Osteoblast (primary cell): ENCODE data around the gene SLC1A3. TPM values are rescaled to one million over a fixed set of nuclear protein-coding genes. Genes with fewer than 3 reads are reported as not detected.

Experiments
- DNase-seq: peaks from one replicate; pipeline ENCODE4 v3.0.0; 2011; ENCODE audit warnings: low spot score, mixed read lengths; ENCODE audit not compliant: insufficient read length; ENCODE audit errors: missing footprints
- H2AFZ ChIP-seq: 2 replicates; pipeline ENCODE4 v1.6.0; 2011; ENCODE audit warnings: mild to moderate bottlenecking, low read length
- H3K27ac ChIP-seq: 2 replicates; pipeline ENCODE4 v1.5.1; 2011; ENCODE audit warnings: mild to moderate bottlenecking, low read depth, low read length, moderate library complexity
- H3K27me3 ChIP-seq: 2 replicates; pipeline ENCODE4 v1.6.0; 2012; ENCODE audit warnings: mild to moderate bottlenecking, control low read depth, inconsistent platforms, low read length, moderate library complexity; ENCODE audit not compliant: insufficient read depth
- H3K36me3 ChIP-seq: 2 replicates; pipeline ENCODE4 v1.5.1; 2011; ENCODE audit warnings: mild to moderate bottlenecking, low read length, control low read depth, moderate library complexity; ENCODE audit not compliant: insufficient read depth
- H3K4me1 ChIP-seq: 2 replicates; pipeline ENCODE4 v1.5.1; 2011; ENCODE audit warnings: mild to moderate bottlenecking, low read length, control low read depth, moderate library complexity; ENCODE audit not compliant: insufficient read depth
- H3K4me2 ChIP-seq: 2 replicates; pipeline ENCODE4 v1.6.0; 2011; ENCODE audit warnings: mild to moderate bottlenecking, low read length; ENCODE audit not compliant: insufficient read depth
- H3K4me3 ChIP-seq: fragments of 200-600 bp; sonication (generic); 3 replicates; pipeline ENCODE4 v1.5.1; 2012; ENCODE audit warnings: mild to moderate bottlenecking, low read length, inconsistent platforms; ENCODE audit not compliant: insufficient read depth
- H3K79me2 ChIP-seq: 2 replicates; pipeline ENCODE4 v1.6.0; 2012; ENCODE audit warnings: mild to moderate bottlenecking, low read length, control low read depth, inconsistent platforms; ENCODE audit not compliant: insufficient read depth
- H3K9me3 ChIP-seq: 2 replicates; pipeline ENCODE4 v1.5.1; 2011; ENCODE audit warnings: low read depth, low read length, control low read depth
- H4K20me1 ChIP-seq: 2 replicates; pipeline ENCODE4 v1.6.0; 2012; ENCODE audit warnings: mild to moderate bottlenecking, low read length, control low read depth; ENCODE audit not compliant: insufficient read depth
- CTCF ChIP-seq: IDR thresholded peaks from 2 replicates; pipeline ENCODE4 v1.5.1; 2011; ENCODE audit warnings: mild to moderate bottlenecking, low read depth, low read length, moderate library complexity; ENCODE audit errors: extremely low read depth
- total RNA-seq: library from RNA; depleted of rRNA; stranded (reverse); fragments of >200 nt; gene quantifications from 2 replicates; pipeline ENCODE4 v1.2.3, GENCODE V29; 2012

The SLC1A3 gene
- total RNA-seq, 1 donor, result 45.2 TPM

- H3K79me2 ChIP-seq, result peaks cover 2% of the 10 kb centered on the region
- H3K27me3 ChIP-seq, result no peaks in the 10 kb centered on the region
- peaks cover 33% of the 10 kb centered on the region for H3K4me1 ChIP-seq
- H3K9me3 ChIP-seq, result no peaks in the 10 kb centered on the region
- H3K36me3 ChIP-seq, result peaks cover 22% of the 10 kb centered on the region
- TF ChIP-seq CTCF, result no peak
- H4K20me1 ChIP-seq, result no peaks in the 10 kb centered on the region
- H2AFZ ChIP-seq, result no peak overlapping the region
- H3K4me3 ChIP-seq, result no peak overlapping the region
- peak overlapping the region; percentile 49 for H3K27ac ChIP-seq
- peak overlapping the region; percentile 9 for H3K4me2 ChIP-seq
- no peak for DNase-seq
Measured at GRCh38 chr5:36611520-36612274, 5.3 kb downstream of the SLC1A3 start.

- H4K20me1 ChIP-seq, result no peaks in the 10 kb centered on the region
- no peak overlapping the region for H3K27ac ChIP-seq
- H3K79me2 ChIP-seq, result peaks cover 2% of the 10 kb centered on the region
- H3K4me2 ChIP-seq, result no peak overlapping the region
- no peak overlapping the region for H3K4me3 ChIP-seq
- no peaks in the 10 kb centered on the region for H3K27me3 ChIP-seq
- peaks cover 26% of the 10 kb centered on the region for H3K4me1 ChIP-seq
- H2AFZ ChIP-seq, result no peak overlapping the region
- no peaks in the 10 kb centered on the region for H3K9me3 ChIP-seq
- DNase-seq, result no peak
- no peak for TF ChIP-seq CTCF
- peaks cover 22% of the 10 kb centered on the region for H3K36me3 ChIP-seq
Measured at GRCh38 chr5:36613241-36613640, 6.8 kb downstream of the SLC1A3 start.

- Histone ChIP-seq H2AFZ (peak overlapping the region; percentile 31), H3K27ac (no peak overlapping the region), H3K4me3 (no peak overlapping the region), H3K4me2 (no peak overlapping the region), H3K9me3 (no peaks in the 10 kb centered on the region), H4K20me1 (no peaks in the 10 kb centered on the region), H3K27me3 (no peaks in the 10 kb centered on the region), H3K36me3 (peaks cover 18% of the 10 kb centered on the region), H3K4me1 (peaks cover 21% of the 10 kb centered on the region), H3K79me2 (no peaks in the 10 kb centered on the region)
- TF ChIP-seq CTCF, result no peak
- DNase-seq, result no peak
Measured at GRCh38 chr5:36613771-36614656, 7.6 kb downstream of the SLC1A3 start.
